ENCODE measurements around the gene TTC21A. TPM values are rescaled to one million over a fixed set of nuclear protein-coding genes. Genes with fewer than 3 reads are reported as not detected.
"Not testable (repeated sequence)": the region's sequence is repeated elsewhere in the genome, so short reads cannot be mapped to it uniquely, and the experiment has no call there.

The TTC21A gene
- total and polyA plus RNA-seq, 7 donors = 0.60 to 7.1 (median 4.3) TPM

DNA sequence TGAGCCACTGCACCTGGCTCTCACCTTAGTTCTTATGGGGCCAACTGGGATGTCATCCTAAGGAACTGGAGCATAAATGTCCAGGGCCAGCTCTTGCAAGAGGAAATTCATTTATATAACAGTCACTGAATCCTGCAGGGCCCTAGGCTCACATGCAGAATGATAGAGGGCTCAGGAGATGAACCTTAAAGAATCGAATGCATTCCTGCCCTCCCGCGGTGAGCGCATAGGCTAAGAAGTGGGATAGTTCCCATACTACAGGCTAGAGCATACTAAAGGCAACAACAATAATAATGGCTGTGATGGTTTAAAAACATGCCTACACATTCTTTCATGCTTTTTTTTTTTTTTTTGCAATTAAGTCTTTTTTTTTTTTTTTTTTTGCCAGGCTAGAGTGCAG is 63.0 kb downstream of the TTC21A start:
- DNase-seq = peak; percentile 29
- H3K9me3 ChIP-seq = no peaks in the 10 kb centered on the region
- no peaks in the 10 kb centered on the region for H3K4me1 ChIP-seq
- WGBS, 2 donors = 95 to 97% methylated on average over 4 of the region's 4 CpGs
- H3K4me3 ChIP-seq = no peak overlapping the region
- no peaks in the 10 kb centered on the region for H3K27me3 ChIP-seq
- TF ChIP-seq POLR2AphosphoS5 (IDR thresholded peaks at IDR 0.05) = no peak
- TF ChIP-seq EP300 (IDR thresholded peaks at IDR 0.05) = no peak
- TF ChIP-seq POLR2A (IDR thresholded peaks at IDR 0.05) = no peak
- TF ChIP-seq, protein P1, sequence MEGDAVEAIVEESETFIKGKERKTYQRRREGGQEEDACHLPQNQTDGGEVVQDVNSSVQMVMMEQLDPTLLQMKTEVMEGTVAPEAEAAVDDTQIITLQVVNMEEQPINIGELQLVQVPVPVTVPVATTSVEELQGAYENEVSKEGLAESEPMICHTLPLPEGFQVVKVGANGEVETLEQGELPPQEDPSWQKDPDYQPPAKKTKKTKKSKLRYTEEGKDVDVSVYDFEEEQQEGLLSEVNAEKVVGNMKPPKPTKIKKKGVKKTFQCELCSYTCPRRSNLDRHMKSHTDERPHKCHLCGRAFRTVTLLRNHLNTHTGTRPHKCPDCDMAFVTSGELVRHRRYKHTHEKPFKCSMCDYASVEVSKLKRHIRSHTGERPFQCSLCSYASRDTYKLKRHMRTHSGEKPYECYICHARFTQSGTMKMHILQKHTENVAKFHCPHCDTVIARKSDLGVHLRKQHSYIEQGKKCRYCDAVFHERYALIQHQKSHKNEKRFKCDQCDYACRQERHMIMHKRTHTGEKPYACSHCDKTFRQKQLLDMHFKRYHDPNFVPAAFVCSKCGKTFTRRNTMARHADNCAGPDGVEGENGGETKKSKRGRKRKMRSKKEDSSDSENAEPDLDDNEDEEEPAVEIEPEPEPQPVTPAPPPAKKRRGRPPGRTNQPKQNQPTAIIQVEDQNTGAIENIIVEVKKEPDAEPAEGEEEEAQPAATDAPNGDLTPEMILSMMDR (IDR thresholded peaks at IDR 0.05) = no peak
- H3K36me3 ChIP-seq = no peaks in the 10 kb centered on the region
- intact Hi-C loops (cut with DNase I) = no loop called here
- H3K27ac ChIP-seq = no peak overlapping the region

DNA sequence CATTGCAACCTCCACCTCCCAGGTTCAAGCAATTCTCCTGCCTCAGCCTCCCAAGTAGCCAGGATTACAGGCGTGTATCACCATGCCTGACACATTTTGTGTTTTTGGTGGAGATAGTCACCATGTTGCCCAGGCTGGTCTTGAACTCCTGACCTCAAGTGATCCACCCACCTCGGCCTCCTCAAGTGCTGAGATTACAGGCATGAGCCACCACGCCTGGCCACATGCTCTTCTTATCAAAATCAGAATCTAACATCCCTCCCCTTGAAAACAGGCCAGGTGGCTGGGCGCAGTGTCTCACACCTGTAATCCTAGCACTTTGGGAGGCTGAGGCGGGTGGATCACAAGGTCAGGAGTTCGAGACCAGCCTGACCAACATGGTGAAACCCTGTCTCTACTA is 63.4 kb downstream of the TTC21A start:
- H3K9me3 ChIP-seq; H3K4me3 ChIP-seq; intact Hi-C loops (cut with DNase I); H3K36me3 ChIP-seq; H3K27me3 ChIP-seq; H3K27ac ChIP-seq; H3K4me1 ChIP-seq: not testable (repeated sequence)
- WGBS, 2 donors = 67 to 88% methylated on average over 6 of the region's 6 CpGs
- peak; percentile 34 for DNase-seq

DNA sequence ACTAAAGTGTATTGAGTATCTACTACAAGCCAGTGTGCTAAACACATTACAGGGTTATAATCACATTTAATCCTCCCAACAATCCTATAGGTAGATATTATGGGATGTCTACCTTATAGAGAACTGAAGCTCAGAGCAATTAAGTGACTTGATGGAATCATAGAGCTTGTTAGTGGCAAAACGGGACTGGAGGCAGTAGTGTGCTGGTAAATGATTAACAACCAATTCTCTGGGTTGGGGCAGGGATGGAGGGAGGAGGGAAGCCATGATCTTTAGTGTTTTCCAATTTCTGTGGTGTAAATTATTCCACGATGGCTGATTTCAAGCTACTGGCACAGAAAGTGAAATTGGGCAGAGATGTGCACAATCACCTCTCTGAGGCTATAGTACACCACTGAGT is 64.4 kb downstream of the TTC21A start:
- H3K27ac ChIP-seq = no peak overlapping the region
- no peaks in the 10 kb centered on the region for H3K27me3 ChIP-seq
- H3K4me1 ChIP-seq = peaks cover 0 to 4% (median 2%) of the 10 kb centered on the region in 4 donors
- no peak overlapping the region for H3K4me3 ChIP-seq
- no peaks in the 10 kb centered on the region for H3K36me3 ChIP-seq
- DNase-seq = no peak
- 44 to 75% methylated on average over 2 of the region's 2 CpGs for WGBS, 2 donors
- intact Hi-C loops (cut with DNase I) = no loop called here
- no peaks in the 10 kb centered on the region for H3K9me3 ChIP-seq
- no peak for TF ChIP-seq EP300 (IDR thresholded peaks at IDR 0.05)
- no peak for TF ChIP-seq POLR2AphosphoS5 (IDR thresholded peaks at IDR 0.05)
- no peak for TF ChIP-seq POLR2A (IDR thresholded peaks at IDR 0.05)
- TF ChIP-seq, protein P1 (IDR thresholded peaks at IDR 0.05) = no peak

DNA sequence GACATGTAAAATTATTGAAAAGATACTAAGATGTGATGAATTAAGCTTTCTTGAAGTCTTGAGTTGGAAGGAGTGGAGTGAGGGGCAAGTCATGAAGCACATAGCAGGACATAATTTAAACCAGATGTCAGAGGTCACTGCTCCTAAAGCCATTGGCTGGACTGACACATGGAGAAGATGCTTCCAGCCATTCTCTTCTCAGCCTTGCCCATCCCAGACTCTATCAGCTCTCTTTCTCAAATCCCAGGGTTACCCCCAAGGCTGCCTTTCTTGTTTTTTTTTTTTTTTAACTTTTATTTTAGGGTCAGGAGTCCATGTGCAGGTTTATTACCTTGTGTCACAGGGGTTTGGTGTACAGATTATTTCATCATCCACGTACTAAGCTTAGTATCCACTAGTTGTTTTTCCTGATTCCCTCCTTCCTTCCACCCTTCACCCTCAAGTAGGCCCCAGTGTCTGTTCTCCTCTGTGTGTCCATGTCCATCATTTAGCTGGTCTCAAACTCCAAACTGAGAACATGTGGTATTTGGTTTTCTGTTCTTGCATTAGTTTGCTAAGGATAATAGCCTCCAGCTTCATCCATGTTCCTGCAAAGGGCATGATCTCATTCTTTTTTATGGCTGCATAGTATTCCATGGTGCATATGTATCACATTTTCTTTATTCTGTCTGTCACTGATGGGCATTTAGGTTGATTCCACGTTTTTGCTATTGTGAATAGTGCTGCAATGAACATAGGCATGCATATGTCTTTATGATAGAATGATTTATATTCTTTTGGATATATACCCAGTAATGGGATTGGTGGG is 66.0 kb downstream of the TTC21A start:
- Histone ChIP-seq H3K9me3 (no peaks in the 10 kb centered on the region), H3K36me3 (no peaks in the 10 kb centered on the region), H3K4me3 (no peak overlapping the region), H3K27me3 (no peaks in the 10 kb centered on the region), H3K4me1 (peaks cover 0 to 15% (median 13%) of the 10 kb centered on the region in 4 donors), H3K27ac (no peak overlapping the region)
- DNase-seq = no peak
- 44 to 76% methylated on average over 2 of the region's 2 CpGs for WGBS, 2 donors
- intact Hi-C loops (cut with DNase I) = no loop called here
- TF ChIP-seq POLR2A (IDR thresholded peaks at IDR 0.05) (no peak), EP300 (IDR thresholded peaks at IDR 0.05) (no peak), POLR2AphosphoS5 (IDR thresholded peaks at IDR 0.05) (no peak)
- TF ChIP-seq, protein P1 (IDR thresholded peaks at IDR 0.05) = no peak

DNA sequence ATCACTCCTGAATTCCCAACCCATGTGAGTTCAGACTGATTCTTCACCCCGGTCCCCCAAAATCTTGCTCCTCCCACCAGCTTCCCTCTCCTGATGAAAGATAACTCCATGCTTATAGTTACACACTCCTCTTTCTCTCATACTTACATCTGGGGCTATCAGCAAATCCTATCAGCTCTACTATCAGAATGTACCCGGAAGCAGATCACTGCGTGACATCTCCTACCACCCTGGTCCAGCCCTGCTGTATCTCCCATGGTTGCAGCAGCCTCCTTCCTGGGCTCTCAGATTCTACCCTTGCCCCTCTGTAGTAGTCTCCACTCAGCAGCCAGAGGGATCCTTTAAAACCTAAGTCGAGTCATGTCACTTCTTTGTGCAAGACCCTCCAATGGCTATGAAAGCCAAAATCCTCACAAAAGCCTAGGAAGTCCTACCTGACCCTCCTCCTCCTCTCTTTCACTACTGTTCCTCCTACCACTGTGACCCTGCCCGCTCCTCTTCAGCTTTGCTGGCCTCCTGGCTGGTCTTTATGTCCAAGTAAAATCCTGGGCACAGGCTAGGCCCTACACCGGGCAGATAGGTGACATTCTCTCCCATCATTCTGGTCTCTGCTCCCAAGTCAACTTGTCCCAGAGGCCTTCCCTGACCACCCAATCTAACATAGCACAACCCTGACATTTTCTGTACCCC is 68.7 kb downstream of the TTC21A start:
- Histone ChIP-seq H3K27me3 (no peaks in the 10 kb centered on the region), H3K27ac (peak overlapping the region; percentile 87 to 95 (median 92)), H3K36me3 (no peaks in the 10 kb centered on the region), H3K4me1 (peaks cover 0 to 39% (median 34%) of the 10 kb centered on the region in 4 donors), H3K4me3 (no peak overlapping the region), H3K9me3 (no peaks in the 10 kb centered on the region)
- 91 to 92% methylated on average over 6 of the region's 6 CpGs for WGBS, 2 donors
- intact Hi-C loops (cut with DNase I) = loop anchor here (5.0 kb wide), 1 partner anchor 206 kb away; the partner anchor contains the start of gene SLC25A38
- TF ChIP-seq POLR2A (IDR thresholded peaks at IDR 0.05) = no peak
- no peak for TF ChIP-seq EP300 (IDR thresholded peaks at IDR 0.05)
- TF ChIP-seq, protein P1 (IDR thresholded peaks at IDR 0.05) = no peak
- TF ChIP-seq POLR2AphosphoS5 (IDR thresholded peaks at IDR 0.05) = no peak
- peak; percentile 51 for DNase-seq

Data from sigmoid colon (tissue), 7 donors.